Measurements from ENCODE around the gene CSTPP1. TPM values are rescaled to one million over a fixed set of nuclear protein-coding genes. Genes with fewer than 3 reads are reported as not detected.
A peak's percentile ranks its signal among the peaks of the same experiment; 100 is the strongest.

CSTPP1 gene
- total and polyA plus RNA-seq, 2 donors (not counting 1 experiment from before 2014, with no cell fraction given): 11.5 to 29.0 TPM

DNA sequence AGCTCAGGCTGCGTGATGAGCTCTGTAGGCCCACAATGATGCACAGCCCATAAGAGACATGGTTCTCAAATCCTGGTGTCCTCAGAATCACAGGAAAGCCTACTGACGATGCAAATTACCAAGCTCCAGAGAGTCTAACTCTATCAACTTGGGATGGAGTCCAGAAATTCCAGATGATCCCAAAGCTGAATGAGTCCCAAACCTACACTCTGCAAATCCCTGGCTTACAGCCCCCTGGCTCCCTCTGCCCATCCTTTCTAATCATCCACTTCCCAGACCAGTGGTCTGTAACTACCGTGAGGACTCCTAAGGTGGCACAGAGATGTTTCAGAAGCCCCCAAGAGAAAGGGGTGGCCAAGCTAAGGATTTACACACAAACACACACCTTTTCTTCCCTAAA, 226.6 kb downstream of the CSTPP1 start:
- Histone ChIP-seq H2AFZ (ENCODE audit: insufficient read depth, low read depth, low read length, poor library complexity, severe bottlenecking) (no peak overlapping the region), H3K27ac (ENCODE audit: low read length in 2 of 2) (no peak overlapping the region), H3K4me3 (ENCODE audit: control extremely low read depth in 1 of 5, extremely low read depth in 1 of 5, insufficient read depth in 1 of 5, low read depth in 2 of 5, low read length in 4 of 5) (no peak overlapping the region), H3K79me2 (ENCODE audit: control insufficient read depth, insufficient read depth, low read length) (peaks cover 16% of the 10 kb centered on the region), H3K9me3 (ENCODE audit: control extremely low read depth in 1 of 3, control insufficient read depth in 2 of 3, insufficient read depth in 1 of 3, low read length in 2 of 3) (no peaks in the 10 kb centered on the region), H3K36me3 (replicated peaks in 1 of 2; ENCODE audit: control extremely low read depth in 1 of 2, control insufficient read depth in 1 of 2, extremely low read depth in 1 of 2, insufficient read depth in 2 of 2, low read length in 1 of 2) (peaks cover 0 to 57% of the 10 kb centered on the region in 2 experiments), H3K9ac (ENCODE audit: low read length) (no peak overlapping the region), H3K4me2 (replicated peaks; ENCODE audit: low read depth, low read length, poor library complexity, severe bottlenecking) (no peak overlapping the region), H3K4me1 (ENCODE audit: control insufficient read depth in 2 of 2, insufficient read depth in 2 of 2, low read length in 2 of 2) (peaks cover 0 to 2% of the 10 kb centered on the region in 2 donors), H4K20me1 (ENCODE audit: control insufficient read depth, insufficient read depth, low read length, poor library complexity, severe bottlenecking) (peaks cover 49% of the 10 kb centered on the region), H3K27me3 (replicated peaks in 1 of 4; ENCODE audit: control extremely low read depth in 1 of 4, control insufficient read depth in 3 of 4, insufficient read depth in 4 of 4, low read length in 3 of 4) (no peaks in the 10 kb centered on the region)
- intact Hi-C loops (cut with micrococcal nuclease): no loop called here
- H3K9me3 Mint-ChIP-seq (ENCODE audit: insufficient read depth): no peaks in the 10 kb centered on the region
- no peaks in the 10 kb centered on the region for H3K27me3 Mint-ChIP-seq
- H3K4me1 Mint-ChIP-seq: peaks cover 1% of the 10 kb centered on the region
- DNase-seq (no peak), ATAC-seq (ENCODE audit: low read depth) (no peak)
- TF ChIP-seq CTCF (IDR thresholded peaks at IDR 0.05) (no peak), EZH2 (IDR thresholded peaks at IDR 0.05; ENCODE audit: borderline replicate concordance, insufficient read depth, low read depth, low read length, poor library complexity, severe bottlenecking) (no peak)
- ChIA-PET CTCF (interaction anchor here (0.6 to 3.1 kb wide), 9 partner anchors 10 to 500 kb away, joined by 3 to 33 read pairs (median 3); no protein-coding TSS in a partner anchor), POLR2A (interaction anchor here (0.7 kb wide), 1 partner anchor 188 kb away, joined by 7 read pairs; no protein-coding TSS in a partner anchor)
- 96% methylated on average over 2 of the region's 3 CpGs for WGBS (ENCODE audit: insufficient coverage)
- no peak overlapping the region for H3K27ac Mint-ChIP-seq
- no peak overlapping the region for H3K4me3 Mint-ChIP-seq

DNA sequence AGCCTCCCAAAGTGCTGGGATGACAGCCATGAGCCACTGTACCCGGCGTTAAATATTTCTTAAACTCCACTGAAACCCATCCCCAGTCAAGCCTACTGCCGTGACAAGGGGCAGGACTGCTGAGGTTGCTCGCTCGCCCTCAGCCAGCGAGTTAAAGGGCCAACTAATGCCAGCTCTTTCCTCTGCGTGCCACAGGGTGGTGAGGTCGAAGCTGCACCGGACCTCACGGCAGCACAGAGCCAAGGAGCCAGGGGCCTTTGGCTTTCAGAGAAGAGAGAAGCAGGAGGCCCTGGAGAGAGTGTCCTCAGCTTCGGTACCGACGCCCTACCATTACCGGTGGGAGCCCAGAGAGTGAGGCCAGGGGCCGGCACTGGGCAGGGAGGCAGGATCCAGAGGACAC, 227.3 kb downstream of the CSTPP1 start:
- H3K36me3 ChIP-seq (replicated peaks in 1 of 2; ENCODE audit: control extremely low read depth in 1 of 2, control insufficient read depth in 1 of 2, extremely low read depth in 1 of 2, insufficient read depth in 2 of 2, low read length in 1 of 2): peaks cover 0 to 63% of the 10 kb centered on the region in 2 experiments
- no peak for TF ChIP-seq CTCF (IDR thresholded peaks at IDR 0.05)
- no peak for TF ChIP-seq EZH2 (IDR thresholded peaks at IDR 0.05; ENCODE audit: borderline replicate concordance, insufficient read depth, low read depth, low read length, poor library complexity, severe bottlenecking)
- no peak overlapping the region for H3K9ac ChIP-seq (ENCODE audit: low read length)
- H3K4me3 Mint-ChIP-seq: no peak overlapping the region
- H3K27me3 Mint-ChIP-seq: no peaks in the 10 kb centered on the region
- H3K4me3 ChIP-seq (ENCODE audit: control extremely low read depth in 1 of 5, extremely low read depth in 1 of 5, insufficient read depth in 1 of 5, low read depth in 2 of 5, low read length in 4 of 5): no peak overlapping the region
- DNase-seq: peak; percentile 3
- H3K4me1 Mint-ChIP-seq: peaks cover 1% of the 10 kb centered on the region
- intact Hi-C loops (cut with micrococcal nuclease): no loop called here
- H3K27me3 ChIP-seq (replicated peaks in 1 of 4; ENCODE audit: control extremely low read depth in 1 of 4, control insufficient read depth in 3 of 4, insufficient read depth in 4 of 4, low read length in 3 of 4): no peaks in the 10 kb centered on the region
- H3K27ac Mint-ChIP-seq: no peak overlapping the region
- H3K9me3 ChIP-seq (ENCODE audit: control extremely low read depth in 1 of 3, control insufficient read depth in 2 of 3, insufficient read depth in 1 of 3, low read length in 2 of 3): no peaks in the 10 kb centered on the region
- no peak overlapping the region for H2AFZ ChIP-seq (ENCODE audit: insufficient read depth, low read depth, low read length, poor library complexity, severe bottlenecking)
- ChIA-PET POLR2A (no interaction called here), CTCF (interaction anchor here (3.1 kb wide), 1 partner anchor 11 kb away, joined by 33 read pairs; no protein-coding TSS in a partner anchor)
- H3K9me3 Mint-ChIP-seq (ENCODE audit: insufficient read depth): no peaks in the 10 kb centered on the region
- ATAC-seq (ENCODE audit: low read depth): no peak
- 97% methylated on average over 15 of the region's 15 CpGs for WGBS (ENCODE audit: insufficient coverage)
- H3K79me2 ChIP-seq (ENCODE audit: control insufficient read depth, insufficient read depth, low read length): peaks cover 21% of the 10 kb centered on the region
- H3K4me1 ChIP-seq (ENCODE audit: control insufficient read depth in 2 of 2, insufficient read depth in 2 of 2, low read length in 2 of 2): peaks cover 0 to 2% of the 10 kb centered on the region in 2 donors
- no peak overlapping the region for H3K4me2 ChIP-seq (replicated peaks; ENCODE audit: low read depth, low read length, poor library complexity, severe bottlenecking)
- peaks cover 55% of the 10 kb centered on the region for H4K20me1 ChIP-seq (ENCODE audit: control insufficient read depth, insufficient read depth, low read length, poor library complexity, severe bottlenecking)
- no peak overlapping the region for H3K27ac ChIP-seq (ENCODE audit: low read length in 2 of 2)
